ENCODE measurements around the gene ESF1.

DNA sequence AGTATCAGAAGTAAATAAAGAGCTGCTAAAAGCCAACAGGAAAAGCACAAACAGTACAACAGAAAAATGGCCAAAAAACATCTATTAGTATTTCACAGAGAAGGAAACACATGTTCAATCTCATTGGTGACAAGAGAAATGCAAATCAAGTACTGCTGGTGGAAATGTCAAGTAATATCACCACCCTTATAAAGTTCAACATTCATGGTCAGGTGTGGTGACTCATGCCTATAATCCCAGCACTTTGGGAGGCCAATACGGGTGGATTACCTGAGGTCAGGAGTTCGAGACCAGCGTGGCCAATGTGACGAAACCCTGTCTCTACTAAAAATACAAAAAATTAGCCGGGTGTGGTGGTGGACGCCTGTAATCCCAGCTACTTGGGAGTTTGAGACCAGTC is 42.8 kb downstream of the ESF1 start:
- TF ChIP-seq, protein P1, sequence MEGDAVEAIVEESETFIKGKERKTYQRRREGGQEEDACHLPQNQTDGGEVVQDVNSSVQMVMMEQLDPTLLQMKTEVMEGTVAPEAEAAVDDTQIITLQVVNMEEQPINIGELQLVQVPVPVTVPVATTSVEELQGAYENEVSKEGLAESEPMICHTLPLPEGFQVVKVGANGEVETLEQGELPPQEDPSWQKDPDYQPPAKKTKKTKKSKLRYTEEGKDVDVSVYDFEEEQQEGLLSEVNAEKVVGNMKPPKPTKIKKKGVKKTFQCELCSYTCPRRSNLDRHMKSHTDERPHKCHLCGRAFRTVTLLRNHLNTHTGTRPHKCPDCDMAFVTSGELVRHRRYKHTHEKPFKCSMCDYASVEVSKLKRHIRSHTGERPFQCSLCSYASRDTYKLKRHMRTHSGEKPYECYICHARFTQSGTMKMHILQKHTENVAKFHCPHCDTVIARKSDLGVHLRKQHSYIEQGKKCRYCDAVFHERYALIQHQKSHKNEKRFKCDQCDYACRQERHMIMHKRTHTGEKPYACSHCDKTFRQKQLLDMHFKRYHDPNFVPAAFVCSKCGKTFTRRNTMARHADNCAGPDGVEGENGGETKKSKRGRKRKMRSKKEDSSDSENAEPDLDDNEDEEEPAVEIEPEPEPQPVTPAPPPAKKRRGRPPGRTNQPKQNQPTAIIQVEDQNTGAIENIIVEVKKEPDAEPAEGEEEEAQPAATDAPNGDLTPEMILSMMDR (tag by site-specific recombination; IDR thresholded peaks at IDR 0.05), result no peak
- TF ChIP-seq, protein P2, sequence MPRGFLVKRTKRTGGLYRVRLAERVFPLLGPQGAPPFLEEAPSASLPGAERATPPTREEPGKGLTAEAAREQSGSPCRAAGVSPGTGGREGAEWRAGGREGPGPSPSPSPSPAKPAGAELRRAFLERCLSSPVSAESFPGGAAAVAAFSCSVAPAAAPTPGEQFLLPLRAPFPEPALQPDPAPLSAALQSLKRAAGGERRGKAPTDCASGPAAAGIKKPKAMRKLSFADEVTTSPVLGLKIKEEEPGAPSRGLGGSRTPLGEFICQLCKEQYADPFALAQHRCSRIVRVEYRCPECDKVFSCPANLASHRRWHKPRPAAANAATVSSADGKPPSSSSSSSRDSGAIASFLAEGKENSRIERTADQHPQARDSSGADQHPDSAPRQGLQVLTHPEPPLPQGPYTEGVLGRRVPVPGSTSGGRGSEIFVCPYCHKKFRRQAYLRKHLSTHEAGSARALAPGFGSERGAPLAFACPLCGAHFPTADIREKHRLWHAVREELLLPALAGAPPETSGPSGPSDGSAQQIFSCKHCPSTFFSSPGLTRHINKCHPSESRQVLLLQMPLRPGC (tag by site-specific recombination; IDR thresholded peaks at IDR 0.05), result no peak
- TF ChIP-seq SP2 (tag by site-specific recombination; IDR thresholded peaks at IDR 0.05), result no peak
- TF ChIP-seq, protein P3, sequence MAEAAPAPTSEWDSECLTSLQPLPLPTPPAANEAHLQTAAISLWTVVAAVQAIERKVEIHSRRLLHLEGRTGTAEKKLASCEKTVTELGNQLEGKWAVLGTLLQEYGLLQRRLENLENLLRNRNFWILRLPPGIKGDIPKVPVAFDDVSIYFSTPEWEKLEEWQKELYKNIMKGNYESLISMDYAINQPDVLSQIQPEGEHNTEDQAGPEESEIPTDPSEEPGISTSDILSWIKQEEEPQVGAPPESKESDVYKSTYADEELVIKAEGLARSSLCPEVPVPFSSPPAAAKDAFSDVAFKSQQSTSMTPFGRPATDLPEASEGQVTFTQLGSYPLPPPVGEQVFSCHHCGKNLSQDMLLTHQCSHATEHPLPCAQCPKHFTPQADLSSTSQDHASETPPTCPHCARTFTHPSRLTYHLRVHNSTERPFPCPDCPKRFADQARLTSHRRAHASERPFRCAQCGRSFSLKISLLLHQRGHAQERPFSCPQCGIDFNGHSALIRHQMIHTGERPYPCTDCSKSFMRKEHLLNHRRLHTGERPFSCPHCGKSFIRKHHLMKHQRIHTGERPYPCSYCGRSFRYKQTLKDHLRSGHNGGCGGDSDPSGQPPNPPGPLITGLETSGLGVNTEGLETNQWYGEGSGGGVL (tag by site-specific recombination; IDR thresholded peaks at IDR 0.05), result no peak
- no peak for TF ChIP-seq BCL11A (tag by site-specific recombination; IDR thresholded peaks at IDR 0.05; ENCODE audit: low read depth)
- no peak for TF ChIP-seq BCL11B (tag by site-specific recombination; IDR thresholded peaks at IDR 0.05; ENCODE audit: low read depth)
- no peak for TF ChIP-seq OVOL3 (tag by site-specific recombination; IDR thresholded peaks at IDR 0.05)
- no peak for TF ChIP-seq HOXA7 (CRISPR knock-in tag; IDR thresholded peaks at IDR 0.05; ENCODE audit: borderline replicate concordance)
- TF ChIP-seq ZNF830 (tag by site-specific recombination; IDR thresholded peaks at IDR 0.05; ENCODE audit: low read depth), result no peak
- no peak for TF ChIP-seq ZNF2 (tag by site-specific recombination; IDR thresholded peaks at IDR 0.05)
